SKM-1 treated with dmso at 0.1 percent for 144 hours (cell line): ENCODE results near the gene ASGR1.

ENCODE experiments used
- DNase-seq: peaks from one replicate; lab custom pipeline; 2025; ENCODE audit not compliant: unreplicated experiment; lab: John Stamatoyannopoulos, UW

ASGR1 gene, protein sequence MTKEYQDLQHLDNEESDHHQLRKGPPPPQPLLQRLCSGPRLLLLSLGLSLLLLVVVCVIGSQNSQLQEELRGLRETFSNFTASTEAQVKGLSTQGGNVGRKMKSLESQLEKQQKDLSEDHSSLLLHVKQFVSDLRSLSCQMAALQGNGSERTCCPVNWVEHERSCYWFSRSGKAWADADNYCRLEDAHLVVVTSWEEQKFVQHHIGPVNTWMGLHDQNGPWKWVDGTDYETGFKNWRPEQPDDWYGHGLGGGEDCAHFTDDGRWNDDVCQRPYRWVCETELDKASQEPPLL

DNA sequence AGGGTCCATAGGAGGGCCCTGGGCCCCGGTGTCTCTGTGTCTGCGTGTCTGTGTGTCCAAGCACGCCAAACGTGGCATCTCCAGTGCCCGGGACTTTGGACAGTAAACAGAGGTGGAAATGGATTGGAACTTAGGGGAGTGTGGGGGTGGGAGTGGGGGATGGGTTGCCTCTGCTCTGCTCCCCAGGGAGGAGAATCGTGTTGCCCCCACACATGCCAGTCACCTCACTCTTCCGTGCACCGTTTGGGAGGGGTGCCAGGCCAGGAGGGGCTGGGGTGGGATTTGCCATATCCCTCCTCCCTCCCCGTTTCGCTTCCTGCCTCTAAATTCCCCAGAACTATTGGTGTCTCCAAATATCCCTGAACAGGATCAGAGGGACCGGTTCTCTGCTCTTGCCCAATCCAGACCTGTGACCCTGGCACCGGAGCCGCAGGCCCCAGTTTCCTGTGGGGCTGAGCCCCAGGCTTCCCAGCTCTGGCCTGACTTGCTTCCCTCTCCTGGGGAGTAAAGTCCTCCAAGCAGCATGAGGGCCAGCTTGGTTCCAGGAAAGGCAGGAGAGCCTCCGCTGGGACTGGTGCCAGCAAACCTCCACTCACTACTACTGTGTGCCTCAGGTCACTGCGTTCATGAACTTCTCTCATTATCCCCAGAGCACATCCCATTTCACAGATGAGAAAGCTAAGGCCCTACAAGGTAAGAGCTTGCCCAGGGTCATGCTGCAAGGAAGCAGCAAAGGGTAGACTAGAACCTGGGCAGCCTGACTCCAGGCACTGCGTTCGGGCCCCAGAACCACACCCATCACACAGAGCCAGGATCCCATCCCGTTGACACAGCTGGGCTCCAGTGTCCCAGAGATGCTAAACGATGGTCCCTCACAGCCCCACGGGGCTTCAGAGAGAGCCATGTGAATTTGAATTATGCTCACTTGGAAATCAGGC, at the start of gene ASGR1:
ASGR1 (minus strand) TSS at position 54 of the 938 bp plus-strand sequence. CDS start 807 bp downstream, outside the sequence.
- no peak for DNase-seq

DNA sequence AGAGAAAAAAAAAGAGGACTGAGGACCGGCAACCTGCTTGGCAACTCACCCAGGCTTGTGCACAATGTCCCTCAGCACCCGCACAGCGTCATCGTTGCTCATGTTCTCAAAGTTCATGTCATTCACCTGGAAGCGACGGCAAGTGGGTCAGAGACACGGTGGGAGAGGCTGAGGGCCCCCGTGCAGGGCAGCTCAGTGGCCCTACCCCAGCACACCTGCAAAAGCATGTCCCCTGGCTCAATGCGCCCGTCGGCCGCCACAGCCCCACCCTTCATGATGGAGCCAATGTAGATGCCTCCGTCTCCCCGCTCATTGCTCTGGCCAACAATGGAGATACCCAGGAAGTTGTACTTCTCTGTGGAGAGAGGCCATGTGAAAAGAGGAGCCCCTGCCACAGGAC, 49.8 kb upstream of the ASGR1 start:
- DNase-seq, result no peak

DNA sequence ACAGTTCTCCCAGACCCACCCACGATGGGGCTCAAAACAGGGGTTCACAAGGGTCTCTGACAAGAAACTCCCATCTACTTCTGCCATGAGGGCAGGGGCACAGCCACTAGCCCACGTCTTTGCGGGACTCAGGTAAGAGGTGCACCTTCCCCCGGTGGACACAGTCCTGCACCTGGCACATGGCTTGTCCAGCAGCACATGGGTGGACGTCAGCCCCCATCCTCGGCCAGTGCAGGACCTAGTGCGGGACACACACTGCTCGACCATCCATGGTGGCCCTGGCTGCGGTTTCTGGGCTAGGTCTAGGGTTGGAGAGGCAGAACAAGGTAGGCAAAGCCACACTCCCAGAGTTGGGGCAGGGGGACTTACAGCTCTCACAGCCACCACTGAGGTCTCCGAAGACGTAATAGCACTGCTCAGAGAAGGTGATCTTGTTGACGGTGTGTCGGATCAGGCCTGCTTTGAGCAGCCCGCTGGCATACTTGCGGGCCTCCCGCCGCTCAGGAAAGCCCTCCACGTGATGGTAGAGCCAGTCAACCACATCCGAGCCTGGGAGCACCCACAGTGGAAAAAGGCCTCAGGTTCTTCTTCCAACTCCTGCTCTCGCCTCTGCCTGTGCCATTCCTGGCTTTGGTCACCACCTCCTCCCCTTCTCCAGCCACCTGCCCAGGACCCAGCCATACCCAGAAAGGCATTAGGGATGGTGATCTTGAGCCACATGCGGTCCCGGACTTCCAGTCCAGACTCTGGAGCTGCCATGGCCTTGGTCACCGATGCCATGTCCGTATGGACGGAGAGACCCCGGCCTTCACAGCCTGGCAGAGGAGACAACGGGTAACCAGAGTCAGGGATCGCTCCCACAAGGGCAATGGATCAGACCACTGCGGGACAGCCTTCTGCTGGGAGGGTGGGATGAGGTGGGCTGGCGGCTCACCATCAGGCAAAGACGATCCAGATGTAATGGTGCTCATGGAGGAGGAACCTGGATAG, 47.8 kb upstream of the ASGR1 start:
- no peak for DNase-seq

DNA sequence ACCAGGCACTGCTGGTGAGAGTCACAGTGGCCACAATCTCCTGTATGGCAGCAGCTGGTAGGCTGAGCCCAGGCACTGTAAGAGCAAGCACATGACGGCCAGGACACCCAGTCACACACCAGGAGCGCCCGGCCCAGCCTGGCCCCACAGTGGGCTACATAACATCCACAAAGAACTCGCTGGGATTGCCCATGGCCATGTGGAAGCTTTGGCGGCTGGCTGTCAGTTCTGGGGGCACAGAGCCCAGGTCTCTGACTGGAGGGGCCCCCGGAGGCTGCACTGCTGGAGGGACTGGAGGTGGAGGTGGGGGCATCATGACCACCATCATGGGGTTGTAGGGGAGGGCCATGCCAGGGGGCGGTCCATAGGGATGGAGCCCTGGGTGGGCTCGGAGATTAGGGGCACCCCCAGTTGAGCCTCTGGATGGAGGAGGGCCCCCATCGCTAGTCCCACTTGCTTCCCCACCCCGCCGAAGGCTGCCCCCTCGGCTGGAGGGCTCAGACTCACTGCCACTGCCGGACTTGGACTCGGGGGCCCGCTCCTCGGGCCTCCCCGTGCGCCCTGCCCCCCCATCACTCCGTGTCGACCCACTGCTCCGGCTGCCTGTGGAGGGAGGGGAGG, 46.7 kb upstream of the ASGR1 start:
- no peak for DNase-seq

DNA sequence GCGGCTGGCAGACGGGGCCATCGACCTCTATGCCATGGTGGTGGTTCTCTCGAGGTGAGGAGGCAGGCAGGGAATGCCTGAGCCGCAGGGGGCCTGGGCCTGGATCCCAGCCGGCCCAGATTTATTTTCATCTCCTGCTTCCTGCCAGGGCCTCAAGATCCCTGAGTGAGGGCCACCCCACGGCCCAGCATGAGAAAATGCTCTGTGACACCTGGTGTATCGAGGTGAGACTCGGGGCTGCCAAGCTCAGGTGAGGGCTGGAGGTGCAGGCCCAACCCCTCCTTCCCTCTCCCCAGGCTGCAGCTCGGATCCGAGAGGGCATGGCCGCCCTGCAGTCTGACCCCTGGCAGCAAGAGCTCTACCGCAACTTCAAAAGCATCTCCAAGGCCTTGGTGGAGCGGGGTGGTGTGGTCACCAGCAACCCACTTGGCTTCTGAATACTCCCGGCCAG, 45.5 kb upstream of the ASGR1 start:
- DNase-seq, result no peak

DNA sequence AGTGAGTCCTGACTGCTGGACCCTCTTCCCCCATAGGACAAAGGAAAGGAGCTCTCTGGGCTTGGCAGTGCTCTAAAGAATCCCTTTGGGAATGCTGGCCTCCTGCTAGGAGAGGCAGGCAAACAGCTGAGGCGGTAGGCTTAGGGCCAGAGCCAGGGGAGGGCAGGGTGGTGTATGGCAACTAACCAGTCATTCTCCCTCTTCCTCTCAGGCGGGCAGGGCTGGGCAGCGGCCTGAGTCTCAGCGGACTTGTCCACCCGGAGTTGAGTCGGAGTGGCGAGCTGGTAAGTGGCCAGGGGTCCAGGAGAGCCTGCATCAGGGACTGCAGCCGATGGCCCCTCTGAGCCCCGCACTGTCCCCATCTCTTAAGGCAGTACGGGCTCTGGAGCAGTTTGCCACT, 44.9 kb upstream of the ASGR1 start:
- DNase-seq, result no peak

DNA sequence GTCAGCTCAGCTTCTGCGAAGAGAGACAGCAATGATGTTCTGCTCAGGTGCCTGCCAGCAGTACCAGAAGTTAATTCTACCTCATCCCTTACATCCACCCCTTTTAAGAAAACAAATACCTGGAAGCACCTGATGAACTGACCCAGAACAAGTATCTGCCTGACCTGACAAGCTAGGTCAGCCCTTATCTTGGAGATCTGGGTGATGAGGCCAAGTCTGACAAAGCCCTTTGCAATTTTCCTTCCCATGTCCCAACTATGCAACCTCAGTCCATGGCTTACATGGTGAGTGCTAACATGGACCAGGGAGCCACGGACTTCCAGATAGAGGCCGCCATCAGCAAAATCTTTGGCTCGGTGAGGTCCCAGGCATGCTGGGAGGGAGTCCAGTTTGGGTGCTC, 44.2 kb upstream of the ASGR1 start:
- no peak for DNase-seq

DNA sequence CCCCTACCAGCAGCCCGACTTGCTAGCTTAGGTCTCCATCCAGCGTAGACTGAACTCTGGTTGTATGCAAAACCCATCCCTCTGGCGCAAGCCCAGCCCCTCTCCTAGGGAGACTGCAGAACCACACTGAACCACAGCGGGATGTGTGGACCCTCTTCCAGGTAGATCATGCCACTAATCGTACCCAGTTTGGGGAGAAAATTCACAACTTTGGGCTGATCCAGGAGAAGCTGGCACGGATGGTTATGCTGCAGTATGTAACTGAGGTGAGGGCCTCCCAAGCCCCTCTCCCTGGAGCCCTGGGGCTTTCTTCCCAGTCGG, 43.8 kb upstream of the ASGR1 start:
- no peak for DNase-seq

DNA sequence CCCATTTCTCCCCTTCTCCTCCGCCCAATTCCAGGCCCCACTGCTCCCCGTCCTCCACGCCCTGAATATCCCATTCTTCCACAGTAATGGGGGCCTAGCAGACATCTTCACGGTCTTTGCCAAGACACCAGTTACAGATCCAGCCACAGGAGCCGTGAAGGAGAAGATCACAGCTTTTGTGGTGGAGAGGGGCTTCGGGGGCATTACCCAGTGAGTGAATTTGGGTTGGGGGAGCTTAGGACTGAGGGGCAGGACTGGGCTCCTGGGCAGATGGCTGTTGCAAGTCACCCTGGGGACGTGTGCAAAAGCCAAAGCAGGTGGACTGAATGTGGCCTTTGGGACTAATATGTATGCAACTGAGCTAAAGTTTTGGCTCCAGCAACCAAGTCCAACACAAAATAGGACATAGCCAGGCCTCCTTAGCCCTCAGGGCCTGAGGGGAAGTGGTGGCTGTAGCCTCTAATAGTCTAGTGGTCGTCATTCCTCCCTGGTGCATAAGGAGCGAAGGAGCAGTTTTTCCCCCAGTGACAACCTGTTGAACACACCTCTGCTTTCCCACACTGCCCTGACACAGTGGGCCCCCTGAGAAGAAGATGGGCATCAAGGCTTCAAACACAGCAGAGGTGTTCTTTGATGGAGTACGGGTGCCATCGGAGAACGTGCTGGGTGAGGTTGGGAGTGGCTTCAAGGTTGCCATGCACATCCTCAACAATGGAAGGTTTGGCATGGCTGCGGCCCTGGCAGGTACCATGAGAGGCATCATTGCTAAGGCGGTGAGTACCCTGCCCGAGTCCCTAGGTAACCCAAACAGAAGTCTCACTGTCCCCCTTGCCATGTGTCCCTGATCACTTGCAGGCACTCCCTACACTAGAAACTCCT, 43.2 kb upstream of the ASGR1 start:
- DNase-seq, result no peak

DNA sequence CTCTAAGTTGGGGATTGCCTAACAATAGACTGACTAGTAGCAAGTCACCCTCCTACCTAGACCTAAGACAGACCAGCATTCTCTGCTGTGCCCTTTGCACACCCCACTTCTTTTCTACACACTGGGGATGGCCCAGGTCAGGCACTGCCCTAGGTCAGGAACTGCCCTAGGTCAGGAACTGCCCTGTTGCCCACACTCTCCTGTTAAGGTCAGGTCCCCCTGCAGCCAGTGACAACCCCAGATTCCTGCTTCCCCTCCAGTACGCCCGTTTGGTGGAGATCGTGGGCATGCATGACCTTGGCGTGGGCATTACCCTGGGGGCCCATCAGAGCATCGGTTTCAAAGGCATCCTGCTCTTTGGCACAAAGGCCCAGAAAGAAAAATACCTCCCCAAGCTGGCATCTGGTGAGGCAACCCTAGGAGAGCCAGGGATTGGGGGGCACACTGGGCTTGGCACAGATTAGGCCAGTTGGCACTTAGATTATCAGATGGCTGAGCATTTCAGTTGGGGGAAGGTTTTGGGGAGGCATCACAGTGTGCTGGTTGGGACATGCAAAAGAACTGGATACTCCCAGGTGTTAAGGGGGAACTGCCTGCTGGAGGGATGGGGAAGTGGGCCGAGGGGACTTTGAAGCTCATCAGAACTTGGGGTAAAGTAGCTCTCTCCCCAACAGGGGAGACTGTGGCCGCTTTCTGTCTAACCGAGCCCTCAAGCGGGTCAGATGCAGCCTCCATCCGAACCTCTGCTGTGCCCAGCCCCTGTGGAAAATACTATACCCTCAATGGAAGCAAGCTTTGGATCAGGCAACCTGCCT, 42.3 kb upstream of the ASGR1 start:
- DNase-seq, result no peak

DNA sequence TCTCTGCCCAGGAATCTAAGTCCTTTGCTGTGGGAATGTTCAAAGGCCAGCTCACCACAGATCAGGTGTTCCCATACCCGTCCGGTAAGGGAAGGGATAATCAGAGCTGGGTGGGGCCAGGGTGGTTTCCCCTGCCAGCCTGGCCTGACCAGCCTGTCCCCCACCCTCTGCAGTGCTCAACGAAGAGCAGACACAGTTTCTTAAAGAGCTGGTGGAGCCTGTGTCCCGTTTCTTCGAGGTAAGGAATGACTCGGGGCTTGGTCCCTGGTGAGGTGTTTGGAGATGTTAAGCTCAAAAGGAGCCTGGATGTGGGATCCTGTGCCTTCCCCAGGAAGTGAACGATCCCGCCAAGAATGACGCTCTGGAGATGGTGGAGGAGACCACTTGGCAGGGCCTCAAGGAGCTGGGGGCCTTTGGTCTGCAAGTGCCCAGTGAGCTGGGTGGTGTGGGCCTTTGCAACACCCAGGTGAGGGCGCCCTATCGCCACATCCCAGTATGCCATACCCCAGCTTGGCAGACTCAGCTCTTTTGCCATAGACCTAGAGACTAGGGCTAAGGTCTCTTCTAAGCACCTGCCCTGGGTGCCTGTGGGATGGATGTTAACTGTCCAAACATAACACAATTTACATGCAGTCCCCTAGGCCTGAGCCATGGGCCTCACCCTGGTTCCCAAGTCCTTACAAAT, 41.6 kb upstream of the ASGR1 start:
- no peak for DNase-seq

DNA sequence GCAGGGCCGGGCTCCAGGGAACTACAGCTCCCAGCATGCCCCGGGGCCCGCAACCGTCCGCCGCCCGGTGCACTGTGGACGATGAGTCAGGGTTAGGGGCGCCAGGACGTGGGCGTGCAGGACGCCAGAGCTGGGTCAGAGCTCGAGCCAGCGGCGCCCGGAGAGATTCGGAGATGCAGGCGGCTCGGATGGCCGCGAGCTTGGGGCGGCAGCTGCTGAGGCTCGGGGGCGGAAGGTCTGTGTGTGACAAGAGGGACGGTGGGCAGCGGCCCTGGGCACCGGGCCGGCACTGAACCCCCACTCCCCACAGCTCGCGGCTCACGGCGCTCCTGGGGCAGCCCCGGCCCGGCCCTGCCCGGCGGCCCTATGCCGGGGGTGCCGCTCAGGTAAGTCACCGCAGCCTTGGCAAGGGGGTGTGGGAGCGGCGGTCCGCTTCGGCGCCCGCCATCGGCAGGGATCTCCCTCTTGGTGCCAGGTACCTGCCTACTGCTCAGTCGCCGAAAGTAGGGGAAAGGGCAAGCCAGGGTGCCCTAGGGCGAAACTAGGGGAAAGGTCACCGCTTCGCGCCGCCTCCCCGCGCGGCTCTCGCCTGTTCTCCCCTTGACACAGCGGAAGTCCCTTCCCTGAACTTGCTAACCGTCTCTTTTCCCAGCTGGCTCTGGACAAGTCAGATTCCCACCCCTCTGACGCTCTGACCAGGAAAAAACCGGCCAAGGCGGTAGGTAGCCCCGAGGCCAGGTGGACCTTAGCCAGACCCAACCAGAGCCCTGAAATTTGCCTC, 40.8 kb upstream of the ASGR1 start, which contains the start of the genes ACADVL and DLG4:
ACADVL (plus strand) TSS at position 127 of the 781 bp plus-strand sequence; CDS start at position 174, 47 bp downstream.
DLG4 (minus strand) TSS at position 25 of the 781 bp plus-strand sequence.
- peak; percentile 48 for DNase-seq

DNA sequence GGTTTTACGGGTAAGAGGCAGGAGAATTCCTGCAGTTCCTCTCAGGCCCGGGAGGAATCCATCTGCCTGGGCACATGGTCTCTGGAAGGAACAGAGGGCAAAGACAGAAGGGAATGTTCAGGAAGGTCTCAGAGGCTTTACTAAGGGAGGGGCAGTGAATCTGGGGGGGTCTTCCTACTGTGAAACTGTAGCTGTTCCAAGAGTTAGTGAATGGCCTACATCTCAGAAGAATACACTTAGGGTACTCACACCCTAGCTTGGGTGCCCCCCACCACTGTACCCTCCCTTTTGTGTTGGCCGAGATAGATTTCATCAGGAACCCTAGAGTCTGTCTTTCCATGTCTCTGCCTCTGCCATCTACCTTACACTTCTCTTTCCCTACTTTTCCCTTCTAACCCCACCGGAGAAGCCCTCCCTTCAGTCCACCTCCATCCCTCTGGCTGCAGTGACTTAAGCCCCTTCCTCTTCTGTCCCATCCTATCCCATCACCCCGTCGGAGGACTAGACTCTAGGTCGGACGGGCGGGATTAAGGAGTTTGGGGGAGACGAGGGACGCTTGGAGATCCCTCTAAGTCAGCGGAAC, 40.1 kb upstream of the ASGR1 start:
- DNase-seq, result no peak

DNA sequence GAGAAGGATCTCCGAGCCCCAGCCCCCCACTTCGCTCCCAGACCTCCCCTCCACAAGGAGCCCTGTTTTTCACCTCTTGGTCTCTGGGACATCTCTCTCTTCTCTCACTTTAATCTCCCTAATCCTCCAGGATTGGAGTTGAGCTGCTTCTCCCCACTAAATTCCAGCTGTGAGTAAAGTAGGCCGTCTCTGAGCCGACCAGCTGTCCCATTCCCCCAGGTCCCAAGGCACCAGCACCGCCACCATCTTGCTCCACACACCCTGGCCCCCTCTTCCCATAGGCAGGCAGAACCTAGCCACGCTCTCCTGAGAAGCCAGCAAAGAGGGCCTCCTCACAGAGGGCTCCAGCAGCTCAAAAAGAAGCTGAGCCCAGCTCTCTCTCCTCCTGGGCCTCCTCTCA, 39.6 kb upstream of the ASGR1 start:
- no peak for DNase-seq

DNA sequence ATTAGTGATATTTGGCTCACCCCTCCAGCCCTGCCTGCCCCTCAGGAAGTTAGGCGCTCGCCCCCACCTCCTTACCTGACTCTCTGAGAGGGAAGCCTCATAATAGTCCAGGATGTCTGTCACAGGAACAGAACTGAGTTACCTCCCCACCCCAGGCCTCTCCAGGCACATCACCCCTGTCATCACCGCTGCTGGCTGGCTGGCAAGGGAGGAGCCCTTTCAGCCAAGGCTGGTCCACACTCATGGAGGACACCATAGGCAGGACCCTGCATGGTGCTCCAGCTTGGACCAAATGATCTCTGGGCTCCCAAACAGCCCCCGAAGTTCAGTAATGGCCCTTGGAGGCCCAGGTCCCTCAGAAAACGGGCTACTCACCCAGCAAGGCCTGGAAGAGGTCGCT, 39.0 kb upstream of the ASGR1 start:
- DNase-seq, result no peak

DNA sequence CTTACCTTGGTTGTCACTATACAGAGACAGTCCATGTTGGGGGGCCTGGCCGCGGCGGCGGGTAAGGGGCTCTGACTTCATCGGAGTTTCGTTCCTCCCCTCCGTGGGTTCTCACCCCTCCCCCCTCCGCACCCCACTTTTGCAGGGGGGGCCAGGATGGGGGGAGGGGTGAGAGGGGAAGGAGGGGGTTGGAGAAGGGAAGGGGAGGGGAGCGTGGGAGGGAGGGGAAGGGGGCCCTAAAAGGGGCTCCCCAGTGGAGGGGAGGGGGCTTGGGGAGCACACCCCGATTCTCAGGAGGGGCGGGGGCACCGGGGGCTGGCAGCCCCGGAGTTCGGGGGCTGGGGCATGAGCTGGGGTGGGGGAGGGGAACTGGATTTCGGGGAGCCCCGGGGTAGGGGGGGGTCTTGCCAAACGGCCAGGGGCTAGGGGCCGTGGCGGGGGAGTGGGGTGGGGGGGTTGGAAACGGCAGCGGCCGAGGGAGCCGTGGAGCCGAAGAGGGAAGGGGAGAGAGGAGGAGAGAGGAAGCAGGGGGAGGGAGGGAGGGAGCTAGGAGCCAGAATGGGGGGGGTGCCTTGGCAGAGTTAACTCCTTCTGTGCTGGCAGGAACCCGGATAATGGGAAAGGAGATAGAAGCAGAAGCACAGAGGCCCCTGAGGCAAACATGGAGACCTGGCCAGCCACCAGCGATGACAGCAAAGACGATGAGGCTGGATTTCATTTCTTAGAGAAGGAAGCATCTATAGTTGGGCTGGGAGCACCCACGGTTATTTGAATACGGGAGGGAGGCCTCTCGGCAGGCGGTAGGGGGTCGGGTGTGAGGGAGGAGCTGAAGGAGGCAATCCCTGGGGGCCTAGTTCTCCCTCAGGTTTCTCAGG, 38.2 kb upstream of the ASGR1 start:
- peak; percentile 29 for DNase-seq
